ENCODE data around the gene ZNF91. TPM values are rescaled to one million over a fixed set of nuclear protein-coding genes. Genes with fewer than 3 reads are reported as not detected.
"Not testable (repeated sequence)": the region's sequence is repeated elsewhere in the genome, so short reads cannot be mapped to it uniquely, and the experiment has no call there.

The ZNF91 gene
- total RNA-seq, 1 donor from 2014 or later = 38.5 TPM

GRCh38 chr19:23365222-23365621 lies 30.0 kb downstream of the ZNF91 start:
- Histone ChIP-seq H3K27me3 (ENCODE audit: control insufficient read depth, insufficient read depth, low read length) (no peaks in the 10 kb centered on the region), H3K36me3 (ENCODE audit: control insufficient read depth, insufficient read depth, low read length) (no peaks in the 10 kb centered on the region), H3K4me3 (ENCODE audit: low read depth, low read length) (no peak overlapping the region)
- TF ChIP-seq CTCF (IDR thresholded peaks at IDR 0.05; ENCODE audit: insufficient read depth, low read length, poor library complexity, severe bottlenecking) = no peak
- DNase-seq (ENCODE audit: low read depth) = no peak

GRCh38 chr19:23361843-23362242 lies 33.4 kb downstream of the ZNF91 start:
- H3K36me3 ChIP-seq (ENCODE audit: control insufficient read depth, insufficient read depth, low read length); H3K4me3 ChIP-seq (ENCODE audit: low read depth, low read length); H3K27me3 ChIP-seq (ENCODE audit: control insufficient read depth, insufficient read depth, low read length); DNase-seq (ENCODE audit: low read depth): not testable (repeated sequence)

GRCh38 chr19:23351806-23352205 lies 43.5 kb downstream of the ZNF91 start:
- Histone ChIP-seq H3K27me3 (ENCODE audit: control insufficient read depth, insufficient read depth, low read length) (no peaks in the 10 kb centered on the region), H3K36me3 (ENCODE audit: control insufficient read depth, insufficient read depth, low read length) (peaks cover 1% of the 10 kb centered on the region), H3K4me3 (ENCODE audit: low read depth, low read length) (no peak overlapping the region)
- DNase-seq (ENCODE audit: low read depth) = no peak
- TF ChIP-seq CTCF (IDR thresholded peaks at IDR 0.05; ENCODE audit: insufficient read depth, low read length, poor library complexity, severe bottlenecking) = no peak

GRCh38 chr19:23346696-23347095 lies 48.6 kb downstream of the ZNF91 start:
- Histone ChIP-seq H3K36me3 (ENCODE audit: control insufficient read depth, insufficient read depth, low read length) (peaks cover 2% of the 10 kb centered on the region), H3K4me3 (ENCODE audit: low read depth, low read length) (no peak overlapping the region), H3K27me3 (ENCODE audit: control insufficient read depth, insufficient read depth, low read length) (no peaks in the 10 kb centered on the region)
- no peak for TF ChIP-seq CTCF (IDR thresholded peaks at IDR 0.05; ENCODE audit: insufficient read depth, low read length, poor library complexity, severe bottlenecking)
- DNase-seq (ENCODE audit: low read depth) = no peak

- no peak for TF ChIP-seq CTCF (IDR thresholded peaks at IDR 0.05; ENCODE audit: insufficient read depth, low read length, poor library complexity, severe bottlenecking)
- peaks cover 2% of the 10 kb centered on the region for H3K36me3 ChIP-seq (ENCODE audit: control insufficient read depth, insufficient read depth, low read length)
Observed at GRCh38 chr19:23345838-23346237, 49.4 kb downstream of the ZNF91 start.

GRCh38 chr19:23343434-23344010 lies 51.7 kb downstream of the ZNF91 start:
- Histone ChIP-seq H3K4me3 (ENCODE audit: low read depth, low read length) (no peak overlapping the region), H3K27me3 (ENCODE audit: control insufficient read depth, insufficient read depth, low read length) (no peaks in the 10 kb centered on the region), H3K36me3 (ENCODE audit: control insufficient read depth, insufficient read depth, low read length) (peaks cover 1% of the 10 kb centered on the region)
- TF ChIP-seq CTCF (IDR thresholded peaks at IDR 0.05; ENCODE audit: insufficient read depth, low read length, poor library complexity, severe bottlenecking) = no peak
- DNase-seq (ENCODE audit: low read depth) = no peak

More at GRCh38 chr19:23345838-23346237, 49.4 kb downstream of the ZNF91 start:
- H3K27me3 ChIP-seq (ENCODE audit: control insufficient read depth, insufficient read depth, low read length) = no peaks in the 10 kb centered on the region
- no peak overlapping the region for H3K4me3 ChIP-seq (ENCODE audit: low read depth, low read length)
- DNase-seq (ENCODE audit: low read depth) = no peak

Data from kidney epithelial cell (primary cell).